Right lobe of liver (tissue), 6 donors: ENCODE results near the gene CYP19A1. TPM values are rescaled to one million over a fixed set of nuclear protein-coding genes. Genes with fewer than 3 reads are reported as not detected.

Source experiments
- ATAC-seq, 4 donors: fragments of 200-7000 bp; cut with Tn5 transposase; one replicate each; pipeline ENCODE4 v1.9.1; 2020; ENCODE audit warnings: mild to moderate bottlenecking in 4 of 4, moderate library complexity in 4 of 4
- DNase-seq, 3 donors: peaks; one replicate each; pipeline ENCODE4 v3.0.0-alpha.2; 2020
- H3K27ac ChIP-seq, 3 donors: fragments of 200-600 bp; one replicate each; pipeline ENCODE4 v1.8.0; 2022
- H3K27me3 ChIP-seq, 2 donors: fragments of 200-600 bp; one replicate each; pipeline ENCODE4 v1.8.0; 2022
- H3K36me3 ChIP-seq, 4 donors: fragments of 200-600 bp; sonication (generic) in 1 of 4; one replicate each; pipeline versions ENCODE4 v1.5.1 to v1.8.0; 2017 to 2022; ENCODE audit warnings: control low read depth in 1 of 4
- H3K4me1 ChIP-seq, 4 donors: fragments of 200-600 bp; sonication (generic) in 1 of 4; one replicate each; pipeline versions ENCODE4 v1.5.1 to v1.8.0; 2017 to 2022; ENCODE audit warnings: control low read depth in 1 of 4
- H3K4me3 ChIP-seq, 3 donors: fragments of 200-600 bp; one replicate each; pipeline ENCODE4 v1.8.0; 2022
- H3K9me3 ChIP-seq, 4 donors: fragments of 200-600 bp; sonication (generic) in 1 of 4; one replicate each; pipeline versions ENCODE4 v1.5.1 to v1.8.0; 2017 to 2022; ENCODE audit warnings: control low read depth in 1 of 4
- CTCF ChIP-seq, 4 donors: fragments of 200-600 bp in 3 of 4; fragments of 450-650 bp in 1 of 4; IDR thresholded peaks; one replicate each; pipeline versions ENCODE4 v1.5.1 to v1.8.0; 2016 to 2022; ENCODE audit warnings: antibody characterized with exemption in 4 of 4, mild to moderate bottlenecking in 2 of 4
- POLR2A ChIP-seq: fragments of 450-650 bp; IDR thresholded peaks from one replicate; pipeline ENCODE4 v1.6.1; 2017; ENCODE audit warnings: antibody characterized with exemption, mild to moderate bottlenecking
- WGBS: methylation state at CpG from one replicate; pipeline ENCODE4 v1.1.6; 2018; ENCODE audit warnings: low coverage, low lambda C conversion rate; ENCODE audit not compliant: insufficient coverage; ENCODE audit errors: missing lambda C conversion rate; 5-methylcytosine and 5-hydroxymethylcytosine counted together
- intact Hi-C, 2 donors: fragments of 100-400 bp; cut with DNase I; formaldehyde crosslinking; loops; one replicate each; pipeline versions ENCODE4 v1.11.2 to v1.14.1; 2022
- total RNA-seq, 6 experiments: library from RNA; depleted of rRNA in 2 of 6; stranded (reverse); fragments of >200 nt in 2 of 6; fragmentation: NEBNext Ultra II Directional in 3 of 6; extraction: Animal tissue kit (Norgen Biotek cat#: 25700) in 3 of 6; gene quantifications; one replicate each; pipeline versions ENCODE4 v1.1.0 to v1.2.4, GENCODE V29; 2016 to 2023
- donor health status: DM: no; HTN: yes; CAD: no.
- donor health status: DM: no; HTN: no; CAD: no.
- donor health status: DM: no; HTN: no; CAD: no.
- donor health status: DM: no; HTN: yes; CAD: no.
- donor health status: DM: no; HTN: yes; CAD: no.

Gene CYP19A1
- total RNA-seq, 6 experiments from 2014 or later: not detected

GRCh38 chr15:51202783-51203182 lies 135.6 kb downstream of the CYP19A1 start:
- H3K4me3 ChIP-seq: no peak overlapping the region
- TF ChIP-seq CTCF (IDR thresholded peaks at IDR 0.05) (no peak), POLR2A (no peak)
- ATAC-seq (no peak), DNase-seq (no peak)
- WGBS: 69% methylated on average over 3 of the region's 3 CpGs
- H3K4me1 ChIP-seq: peaks cover 0 to 27% (median 10%) of the 10 kb centered on the region in 4 donors
- H3K36me3 ChIP-seq: no peaks in the 10 kb centered on the region
- H3K27ac ChIP-seq: no peak overlapping the region
- no peaks in the 10 kb centered on the region for H3K9me3 ChIP-seq
- intact Hi-C loops: no loop called here
- peaks cover 0 to 15% of the 10 kb centered on the region in 2 donors for H3K27me3 ChIP-seq

- Histone ChIP-seq H3K36me3 (no peaks in the 10 kb centered on the region), H3K9me3 (no peaks in the 10 kb centered on the region), H3K27ac (no peak overlapping the region), H3K4me3 (no peak overlapping the region), H3K27me3 (peaks cover 0 to 4% of the 10 kb centered on the region in 2 donors), H3K4me1 (peaks cover 0 to 27% (median 10%) of the 10 kb centered on the region in 4 donors)
- intact Hi-C loops: no loop called here
- ATAC-seq (no peak), DNase-seq (no peak)
- 79% methylated on average over 5 of the region's 5 CpGs for WGBS
- no peak for TF ChIP-seq CTCF (IDR thresholded peaks at IDR 0.05)
- no peak for TF ChIP-seq POLR2A
Measured at GRCh38 chr15:51201581-51201980, 136.8 kb downstream of the CYP19A1 start.

- no peak for TF ChIP-seq CTCF (IDR thresholded peaks at IDR 0.05)
- TF ChIP-seq POLR2A: no peak
- ATAC-seq (no peak), DNase-seq (no peak)
- H3K36me3 ChIP-seq: no peaks in the 10 kb centered on the region
- peaks cover 0 to 25% (median 10%) of the 10 kb centered on the region in 4 donors for H3K4me1 ChIP-seq
- H3K27ac ChIP-seq: no peak overlapping the region
- intact Hi-C loops: no loop called here
- 70% methylated on average over 3 of the region's 3 CpGs for WGBS
- no peak overlapping the region for H3K4me3 ChIP-seq
- no peaks in the 10 kb centered on the region for H3K9me3 ChIP-seq
- H3K27me3 ChIP-seq: peaks cover 0 to 4% of the 10 kb centered on the region in 2 donors
Measured at GRCh38 chr15:51200792-51201191, 137.6 kb downstream of the CYP19A1 start.

GRCh38 chr15:51199541-51199940 lies 138.9 kb downstream of the CYP19A1 start:
- ATAC-seq: no peak
- no peak overlapping the region for H3K27ac ChIP-seq
- H3K9me3 ChIP-seq: no peaks in the 10 kb centered on the region
- 76% methylated on average over 5 of the region's 6 CpGs for WGBS
- no peaks in the 10 kb centered on the region for H3K36me3 ChIP-seq
- peaks cover 0 to 4% of the 10 kb centered on the region in 2 donors for H3K27me3 ChIP-seq
- no peak overlapping the region for H3K4me3 ChIP-seq
- H3K4me1 ChIP-seq: peaks cover 0 to 14% (median 6%) of the 10 kb centered on the region in 4 donors
- no peak for DNase-seq
- intact Hi-C loops: no loop called here
- TF ChIP-seq CTCF (IDR thresholded peaks at IDR 0.05) (no peak), POLR2A (no peak)
